HUES6 (cell line): ENCODE results near the gene LAMB3.

Experiments used
- H3K27ac ChIP-seq: 2 replicates; pipeline ENCODE4 v1.7.0; 2013; ENCODE audit warnings: low read depth, mild to moderate bottlenecking, low read length, inconsistent platforms
- H3K27me3 ChIP-seq: 2 replicates; pipeline ENCODE4 v1.6.1; 2013; ENCODE audit warnings: low read length; ENCODE audit not compliant: control insufficient read depth, insufficient read depth
- H3K36me3 ChIP-seq: 2 replicates; pipeline ENCODE4 v1.6.1; 2013; ENCODE audit warnings: low read length; ENCODE audit not compliant: control insufficient read depth, insufficient read depth
- H3K4me1 ChIP-seq: 2 replicates; pipeline ENCODE4 v1.6.1; 2013; ENCODE audit warnings: low read length; ENCODE audit not compliant: control insufficient read depth, insufficient read depth
- H3K4me3 ChIP-seq: 2 replicates; pipeline ENCODE4 v1.5.1; 2013; ENCODE audit warnings: low read depth, low read length
- H3K9ac ChIP-seq: one replicate; pipeline ENCODE4 v1.6.1; 2013; ENCODE audit warnings: mild to moderate bottlenecking, low read length
- H3K9me3 ChIP-seq: 2 replicates; pipeline ENCODE4 v1.6.1; 2013; ENCODE audit warnings: low read depth, low read length; ENCODE audit not compliant: control insufficient read depth, insufficient read depth

LAMB3 gene

GRCh38 chr1:209614151-209614420 lies 38.1 kb downstream of the LAMB3 start:
- Histone ChIP-seq H3K9ac (no peak overlapping the region), H3K27ac (no peak overlapping the region), H3K4me3 (no peak overlapping the region), H3K36me3 (no peaks in the 10 kb centered on the region), H3K4me1 (no peaks in the 10 kb centered on the region), H3K27me3 (no peaks in the 10 kb centered on the region), H3K9me3 (no peaks in the 10 kb centered on the region)

DNA sequence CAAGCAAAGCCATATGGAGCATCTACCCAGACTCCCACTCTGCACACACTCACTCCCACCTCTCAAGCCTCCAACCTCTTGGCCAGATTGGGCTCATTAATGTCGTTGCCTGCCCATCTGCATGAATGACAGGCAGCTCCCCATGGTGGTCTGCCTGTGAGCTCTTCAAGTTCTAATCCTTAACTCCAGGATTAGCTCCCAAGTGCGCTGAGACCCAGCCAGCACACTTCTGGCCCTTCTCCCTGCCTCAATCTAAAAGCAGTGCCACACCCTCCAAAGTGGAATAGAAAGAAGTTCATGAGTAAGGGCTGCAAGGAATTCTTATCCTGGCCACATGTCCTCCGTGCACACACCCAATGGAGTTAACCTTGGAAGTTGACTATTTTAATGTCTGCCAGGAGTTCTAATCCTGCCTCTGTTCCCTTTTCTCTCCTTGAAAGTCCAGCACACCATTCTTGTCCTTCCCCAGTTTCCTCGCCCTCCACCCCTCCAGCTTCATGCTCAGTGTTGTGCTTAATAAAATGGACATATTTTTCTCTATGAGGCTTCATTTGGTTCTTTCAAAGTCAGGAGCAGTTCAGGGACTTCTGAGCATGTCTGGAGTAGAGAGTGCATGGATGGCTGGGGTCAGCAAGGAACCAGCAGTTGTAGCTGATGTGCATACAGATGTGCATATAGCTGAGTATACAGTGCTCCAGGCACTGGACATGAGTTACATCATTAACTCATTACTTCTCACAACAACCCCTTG lies 38.6 kb downstream of the LAMB3 start:
- Histone ChIP-seq H3K9ac (no peak overlapping the region), H3K36me3 (no peaks in the 10 kb centered on the region)

DNA sequence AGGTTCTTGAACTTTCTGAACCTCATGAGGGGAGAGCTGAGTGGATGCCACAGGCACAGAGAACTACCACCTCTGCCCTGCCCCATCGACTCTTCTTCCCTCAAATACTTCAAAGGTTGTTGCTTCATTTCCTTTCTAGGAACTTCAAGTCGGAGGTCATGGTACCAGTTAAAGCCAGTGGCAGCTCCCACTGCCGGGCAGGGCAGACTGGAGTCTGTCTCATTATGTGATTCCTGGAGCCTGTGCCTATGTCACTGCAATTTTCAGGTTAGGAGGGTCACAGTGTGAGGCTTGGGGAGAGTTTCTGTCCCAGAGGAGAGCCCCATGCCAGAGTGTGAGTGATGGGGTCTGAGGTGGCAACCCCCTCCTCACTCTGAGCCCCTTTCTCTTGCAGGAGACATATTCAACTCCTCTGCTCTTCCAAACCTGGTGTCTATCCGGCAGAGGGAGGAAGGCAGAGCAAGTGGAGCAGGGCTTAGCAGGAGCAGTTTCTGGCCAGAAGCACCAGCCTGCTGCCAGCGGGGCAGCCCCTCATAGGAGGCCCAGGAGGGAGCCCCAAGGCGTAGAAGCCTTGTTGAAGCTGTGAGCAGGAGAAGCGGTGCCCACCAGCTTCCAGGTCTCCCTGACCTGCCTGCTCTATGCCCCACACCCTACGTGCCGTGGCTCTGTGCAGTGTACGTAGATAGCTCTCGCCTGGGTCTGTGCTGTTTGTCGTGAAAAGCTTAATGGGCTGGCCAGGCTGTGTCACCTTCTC lies 39.4 kb downstream of the LAMB3 start:
- Histone ChIP-seq H3K27me3 (no peaks in the 10 kb centered on the region), H3K4me1 (no peaks in the 10 kb centered on the region), H3K9me3 (no peaks in the 10 kb centered on the region), H3K27ac (no peak overlapping the region), H3K36me3 (no peaks in the 10 kb centered on the region), H3K4me3 (no peak overlapping the region), H3K9ac (no peak overlapping the region)

More for the DNA sequence above, 38.6 kb downstream of the LAMB3 start:
- Histone ChIP-seq H3K27me3 (no peaks in the 10 kb centered on the region), H3K27ac (no peak overlapping the region), H3K9me3 (no peaks in the 10 kb centered on the region), H3K4me3 (no peak overlapping the region), H3K4me1 (no peaks in the 10 kb centered on the region)

GRCh38 chr1:209611771-209612570 lies 40.3 kb downstream of the LAMB3 start:
- Histone ChIP-seq H3K4me1 (no peaks in the 10 kb centered on the region), H3K4me3 (no peak overlapping the region), H3K27ac (no peak overlapping the region), H3K9ac (no peak overlapping the region), H3K27me3 (no peaks in the 10 kb centered on the region), H3K9me3 (no peaks in the 10 kb centered on the region), H3K36me3 (no peaks in the 10 kb centered on the region)

DNA sequence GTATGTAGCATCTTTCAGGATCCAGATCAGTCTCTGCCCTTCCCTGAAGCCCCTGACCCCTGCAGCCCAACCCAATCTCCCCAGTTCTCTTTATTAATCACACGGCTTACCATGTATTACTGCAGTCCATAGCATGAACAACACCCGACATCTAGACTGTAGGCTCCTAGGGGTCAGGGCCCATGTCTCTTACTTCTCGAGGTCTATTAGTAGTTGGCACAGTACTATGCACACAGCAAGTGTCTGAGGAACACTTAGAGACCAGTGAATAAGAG lies 41.7 kb downstream of the LAMB3 start:
- Histone ChIP-seq H3K36me3 (no peaks in the 10 kb centered on the region), H3K9ac (no peak overlapping the region), H3K4me1 (no peaks in the 10 kb centered on the region), H3K9me3 (no peaks in the 10 kb centered on the region), H3K27me3 (no peaks in the 10 kb centered on the region), H3K4me3 (no peak overlapping the region), H3K27ac (no peak overlapping the region)

GRCh38 chr1:209609791-209610630 lies 42.2 kb downstream of the LAMB3 start:
- Histone ChIP-seq H3K27me3 (no peaks in the 10 kb centered on the region), H3K27ac (no peak overlapping the region), H3K9me3 (no peaks in the 10 kb centered on the region), H3K4me3 (no peak overlapping the region), H3K36me3 (no peaks in the 10 kb centered on the region), H3K9ac (no peak overlapping the region), H3K4me1 (no peaks in the 10 kb centered on the region)

- Histone ChIP-seq H3K27me3 (no peaks in the 10 kb centered on the region), H3K27ac (no peak overlapping the region), H3K4me1 (no peaks in the 10 kb centered on the region), H3K36me3 (no peaks in the 10 kb centered on the region), H3K9me3 (no peaks in the 10 kb centered on the region), H3K4me3 (no peak overlapping the region), H3K9ac (no peak overlapping the region)
These were observed 43.0 kb downstream of the LAMB3 start for GRCh38 chr1:209609041-209609790.

DNA sequence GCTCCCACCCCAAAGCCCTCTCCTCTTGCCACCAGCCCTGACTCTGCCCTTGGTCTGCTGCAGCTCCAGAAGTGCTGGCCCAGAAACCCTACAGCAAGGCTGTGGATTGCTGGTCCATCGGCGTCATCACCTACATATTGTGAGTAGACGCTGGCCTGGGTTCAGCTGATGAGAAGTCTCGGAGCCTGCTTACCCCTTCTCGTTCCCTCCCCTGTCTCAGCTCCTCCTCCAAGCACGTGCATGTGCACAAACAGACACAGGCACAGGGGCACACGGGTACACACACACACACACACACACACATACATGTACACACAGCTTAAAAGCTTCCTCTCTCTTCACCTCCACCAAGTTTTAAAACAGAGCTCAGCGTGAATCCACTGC lies 44.4 kb downstream of the LAMB3 start:
- no peak overlapping the region for H3K4me3 ChIP-seq
- H3K27me3 ChIP-seq = no peaks in the 10 kb centered on the region
- no peaks in the 10 kb centered on the region for H3K4me1 ChIP-seq
- H3K9me3 ChIP-seq = no peaks in the 10 kb centered on the region
- no peak overlapping the region for H3K27ac ChIP-seq
- no peaks in the 10 kb centered on the region for H3K36me3 ChIP-seq
- H3K9ac ChIP-seq = no peak overlapping the region

GRCh38 chr1:209607102-209607794 lies 45.0 kb downstream of the LAMB3 start:
- H3K4me1 ChIP-seq = no peaks in the 10 kb centered on the region
- H3K27ac ChIP-seq = no peak overlapping the region
- no peak overlapping the region for H3K4me3 ChIP-seq

DNA sequence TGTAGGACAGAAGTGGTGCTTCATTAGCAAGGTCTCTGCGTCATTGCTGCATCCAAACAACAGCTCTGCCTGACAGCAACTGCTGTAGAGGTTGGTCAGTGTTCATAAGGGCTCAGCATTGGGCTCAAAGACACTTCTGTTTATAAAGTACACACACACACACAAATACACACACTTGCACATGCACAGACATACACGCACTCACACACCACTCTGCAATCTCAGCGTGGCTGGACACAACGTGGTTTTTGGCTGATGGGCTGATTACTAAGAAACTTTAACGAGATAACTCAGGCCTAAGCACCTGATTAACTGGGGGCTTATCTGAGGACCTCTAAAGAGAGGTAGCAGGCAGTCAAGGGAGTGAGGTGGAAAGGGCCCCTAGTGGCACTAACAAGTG lies 48.3 kb downstream of the LAMB3 start:
- Histone ChIP-seq H3K4me3 (no peak overlapping the region), H3K4me1 (no peaks in the 10 kb centered on the region), H3K27ac (no peak overlapping the region), H3K9ac (no peak overlapping the region), H3K27me3 (peaks cover 14% of the 10 kb centered on the region; the same call in 1 of the 2 replicates), H3K9me3 (no peaks in the 10 kb centered on the region), H3K36me3 (no peaks in the 10 kb centered on the region)

More at GRCh38 chr1:209607102-209607794, 45.0 kb downstream of the LAMB3 start:
- Histone ChIP-seq H3K9ac (no peak overlapping the region), H3K36me3 (no peaks in the 10 kb centered on the region), H3K27me3 (no peaks in the 10 kb centered on the region), H3K9me3 (no peaks in the 10 kb centered on the region)
